Panc1 (cell line): Measurements from ENCODE around the gene POLR1C.

Experiments used
- CTCF ChIP-seq: fragments of 450-650 bp; IDR thresholded peaks from 2 replicates; pipeline ENCODE4 v1.5.1; 2017; ENCODE audit warnings: mild to moderate bottlenecking
- POLR2AphosphoS5 ChIP-seq: IDR thresholded peaks from 2 replicates; pipeline ENCODE4 v1.6.1; 2012; ENCODE audit warnings: mild to moderate bottlenecking, low read depth, low read length, moderate library complexity
- TCF7L2 ChIP-seq: IDR thresholded peaks from 2 replicates; pipeline ENCODE4 v1.6.1; 2011; ENCODE audit warnings: mild to moderate bottlenecking, low read depth, low read length, inconsistent platforms
- TF ChIP-seq, protein P1 (sequence below), 2 experiments: IDR thresholded peaks; 2 replicates each; pipeline ENCODE4 v1.6.1; 2011 to 2012; ENCODE audit warnings: low read depth in 2 of 2, control low read depth in 1 of 2, low read length in 1 of 2, mild to moderate bottlenecking in 1 of 2, moderate library complexity in 1 of 2; ENCODE audit not compliant: insufficient read depth in 1 of 2

DNA sequence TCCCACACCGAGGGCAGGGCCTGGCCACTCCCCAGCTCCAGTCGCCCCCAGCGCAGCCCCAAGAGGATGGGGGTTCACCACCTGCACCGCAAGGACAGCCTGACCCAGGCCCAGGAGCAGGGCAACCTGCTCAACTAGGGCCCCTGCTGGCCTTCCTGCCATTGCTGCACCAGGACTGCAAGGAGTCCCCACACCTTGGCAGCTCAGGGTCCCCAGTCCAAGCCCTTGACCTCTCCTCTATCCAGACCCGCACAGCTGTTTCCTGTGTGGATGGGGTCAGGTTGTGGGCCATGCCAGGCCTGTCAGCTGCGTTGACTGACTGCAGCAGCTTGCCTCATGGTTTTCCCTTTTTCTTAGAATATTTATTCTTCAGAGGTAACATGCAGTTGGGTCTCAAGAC lies 11.2 kb upstream of the POLR1C start:
- TF ChIP-seq CTCF (peak; percentile 29), TCF7L2 (no peak), POLR2AphosphoS5 (no peak)
- TF ChIP-seq, protein P1, sequence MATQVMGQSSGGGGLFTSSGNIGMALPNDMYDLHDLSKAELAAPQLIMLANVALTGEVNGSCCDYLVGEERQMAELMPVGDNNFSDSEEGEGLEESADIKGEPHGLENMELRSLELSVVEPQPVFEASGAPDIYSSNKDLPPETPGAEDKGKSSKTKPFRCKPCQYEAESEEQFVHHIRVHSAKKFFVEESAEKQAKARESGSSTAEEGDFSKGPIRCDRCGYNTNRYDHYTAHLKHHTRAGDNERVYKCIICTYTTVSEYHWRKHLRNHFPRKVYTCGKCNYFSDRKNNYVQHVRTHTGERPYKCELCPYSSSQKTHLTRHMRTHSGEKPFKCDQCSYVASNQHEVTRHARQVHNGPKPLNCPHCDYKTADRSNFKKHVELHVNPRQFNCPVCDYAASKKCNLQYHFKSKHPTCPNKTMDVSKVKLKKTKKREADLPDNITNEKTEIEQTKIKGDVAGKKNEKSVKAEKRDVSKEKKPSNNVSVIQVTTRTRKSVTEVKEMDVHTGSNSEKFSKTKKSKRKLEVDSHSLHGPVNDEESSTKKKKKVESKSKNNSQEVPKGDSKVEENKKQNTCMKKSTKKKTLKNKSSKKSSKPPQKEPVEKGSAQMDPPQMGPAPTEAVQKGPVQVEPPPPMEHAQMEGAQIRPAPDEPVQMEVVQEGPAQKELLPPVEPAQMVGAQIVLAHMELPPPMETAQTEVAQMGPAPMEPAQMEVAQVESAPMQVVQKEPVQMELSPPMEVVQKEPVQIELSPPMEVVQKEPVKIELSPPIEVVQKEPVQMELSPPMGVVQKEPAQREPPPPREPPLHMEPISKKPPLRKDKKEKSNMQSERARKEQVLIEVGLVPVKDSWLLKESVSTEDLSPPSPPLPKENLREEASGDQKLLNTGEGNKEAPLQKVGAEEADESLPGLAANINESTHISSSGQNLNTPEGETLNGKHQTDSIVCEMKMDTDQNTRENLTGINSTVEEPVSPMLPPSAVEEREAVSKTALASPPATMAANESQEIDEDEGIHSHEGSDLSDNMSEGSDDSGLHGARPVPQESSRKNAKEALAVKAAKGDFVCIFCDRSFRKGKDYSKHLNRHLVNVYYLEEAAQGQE (IDR thresholded peaks at IDR 0.05; ENCODE audit: insufficient read depth in 1 of 2, low read depth in 2 of 2, low read length in 1 of 2), result no peak
